PFSK-1 (cell line): ENCODE data around the gene TPCN1.
A peak's percentile ranks its signal among the peaks of the same experiment; 100 is the strongest.

Source experiments
- FOXP2 ChIP-seq: optimal IDR thresholded peaks from 2 replicates; pipeline ENCODE3; 2011; ENCODE audit warnings: borderline replicate concordance, control low read depth, inconsistent platforms; ENCODE audit not compliant: insufficient read depth; ENCODE audit errors: extremely low read length, extremely low read depth
- POLR2AphosphoS5 ChIP-seq: IDR thresholded peaks from 2 replicates; pipeline ENCODE4 v1.6.1; 2012; ENCODE audit warnings: low read depth, mild to moderate bottlenecking, control low read depth, low read length, moderate library complexity
- REST ChIP-seq, 2 experiments: IDR thresholded peaks; 2 replicates each; pipeline versions ENCODE4 v1.6.1 to v1.8.0; 2011 to 2012; ENCODE audit warnings: low read depth in 2 of 2, low read length in 2 of 2, control low read depth in 1 of 2, inconsistent platforms in 1 of 2, mild to moderate bottlenecking in 1 of 2, moderate library complexity in 1 of 2; ENCODE audit not compliant: insufficient read depth in 1 of 2
- SIN3A ChIP-seq: IDR thresholded peaks from 2 replicates; pipeline ENCODE4 v1.6.1; 2012; ENCODE audit warnings: mild to moderate bottlenecking, low read length, moderate library complexity, borderline replicate concordance; ENCODE audit not compliant: insufficient read depth
- TAF1 ChIP-seq: IDR thresholded peaks from 2 replicates; pipeline ENCODE4 v1.6.1; 2012; ENCODE audit warnings: low read length, control low read depth, borderline replicate concordance; ENCODE audit not compliant: insufficient read depth

Gene TPCN1

GRCh38 chr12:113298472-113298817 lies 77.2 kb downstream of the TPCN1 start:
- TF ChIP-seq SIN3A, result no peak
- TF ChIP-seq FOXP2, result no peak
- no peak for TF ChIP-seq TAF1
- no peak for TF ChIP-seq POLR2AphosphoS5

DNA sequence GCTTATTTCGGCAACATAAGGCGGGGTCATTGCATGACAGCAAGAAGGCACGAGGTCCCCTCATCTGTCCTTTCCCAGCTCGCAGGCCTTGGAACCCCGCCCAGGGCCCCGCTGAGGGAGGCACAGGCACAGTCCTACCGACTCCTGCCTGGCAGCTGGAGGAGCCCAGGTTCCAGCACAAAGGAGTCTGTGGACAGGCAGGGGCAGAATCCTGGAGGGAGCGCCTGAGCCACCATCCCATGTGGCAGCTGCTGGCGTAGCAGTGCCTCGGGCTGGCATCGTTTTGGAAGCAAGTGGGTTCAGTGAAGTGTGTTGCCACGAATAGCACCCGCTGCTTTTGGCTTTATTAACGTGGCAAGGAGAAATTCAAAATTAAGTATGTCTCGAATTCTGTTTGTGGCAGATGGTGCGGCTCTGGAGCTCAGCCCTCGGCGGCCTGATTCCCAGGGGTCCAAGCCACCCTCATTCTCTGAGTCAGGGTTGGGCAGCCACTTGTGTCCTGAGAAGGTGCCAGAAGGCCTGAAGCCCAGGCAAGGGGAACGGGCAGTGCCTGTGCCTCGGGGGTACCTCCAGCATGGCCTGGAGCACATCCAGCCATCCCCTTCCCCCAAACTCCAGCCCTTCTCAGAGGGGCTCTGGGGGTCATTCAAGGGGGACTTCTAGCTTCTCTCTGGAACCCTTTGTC lies 77.7 kb downstream of the TPCN1 start:
- TF ChIP-seq REST (IDR thresholded peaks at IDR 0.05; ENCODE audit: insufficient read depth in 1 of 2, low read depth in 2 of 2, low read length in 2 of 2), result no peak
- TF ChIP-seq FOXP2, result no peak
- no peak for TF ChIP-seq SIN3A
- TF ChIP-seq TAF1, result no peak
- TF ChIP-seq POLR2AphosphoS5, result no peak

DNA sequence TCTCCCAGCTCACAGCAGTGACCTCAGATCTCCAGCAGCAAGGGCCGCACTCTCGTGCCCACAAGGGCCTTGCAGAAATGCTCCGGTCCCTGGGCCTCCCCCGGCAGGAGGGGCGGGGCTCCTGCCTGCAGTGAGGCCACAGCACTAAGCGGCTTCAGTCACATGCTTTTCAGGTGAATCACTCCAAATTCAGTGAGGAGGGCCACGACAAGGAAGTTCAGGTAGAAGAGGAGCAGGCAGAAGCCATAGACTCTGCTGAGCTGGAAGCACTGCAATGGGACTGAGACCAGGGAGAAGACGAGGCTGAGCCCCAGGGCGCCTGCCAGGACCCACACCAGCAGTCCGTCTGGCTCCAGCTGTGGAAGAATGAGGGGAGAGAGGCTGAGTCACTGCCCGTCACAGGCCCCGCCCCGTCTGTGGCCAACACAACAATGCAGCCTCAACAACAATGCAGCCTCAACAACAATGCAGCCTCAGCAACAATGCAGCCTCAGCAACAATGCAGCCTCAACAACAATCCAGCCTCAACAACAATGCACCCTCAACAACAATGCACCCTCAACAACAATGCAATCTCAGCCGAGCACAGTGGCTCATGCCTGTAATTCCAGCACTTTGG lies 78.5 kb downstream of the TPCN1 start:
- TF ChIP-seq FOXP2 (peak; percentile 66), REST (IDR thresholded peaks at IDR 0.05; ENCODE audit: insufficient read depth in 1 of 2, low read depth in 2 of 2, low read length in 2 of 2) (no peak)

DNA sequence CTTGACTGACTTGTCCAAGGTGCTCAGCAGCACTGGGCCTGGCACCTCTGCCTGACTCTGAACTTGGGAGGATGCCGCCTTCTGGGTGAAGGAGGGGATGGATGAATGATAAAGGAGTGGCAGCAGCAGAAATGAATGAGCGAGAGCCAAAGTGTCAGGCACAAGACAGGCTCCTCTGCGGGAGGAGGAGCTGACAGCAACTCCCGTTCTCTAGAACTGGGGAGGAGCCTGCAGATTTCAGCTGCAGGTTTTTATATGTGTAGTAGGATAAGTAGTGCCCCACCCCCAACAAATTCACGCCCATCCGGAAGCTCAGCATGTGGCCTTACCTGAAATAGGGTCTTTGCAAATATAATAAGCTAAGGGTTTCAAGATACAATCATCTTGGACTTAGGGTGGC lies 80.5 kb downstream of the TPCN1 start:
- no peak for TF ChIP-seq REST (IDR thresholded peaks at IDR 0.05; ENCODE audit: insufficient read depth in 1 of 2, low read depth in 2 of 2, low read length in 2 of 2)
- TF ChIP-seq SIN3A, result no peak
- no peak for TF ChIP-seq FOXP2
- TF ChIP-seq TAF1, result no peak
- TF ChIP-seq POLR2AphosphoS5, result no peak

DNA sequence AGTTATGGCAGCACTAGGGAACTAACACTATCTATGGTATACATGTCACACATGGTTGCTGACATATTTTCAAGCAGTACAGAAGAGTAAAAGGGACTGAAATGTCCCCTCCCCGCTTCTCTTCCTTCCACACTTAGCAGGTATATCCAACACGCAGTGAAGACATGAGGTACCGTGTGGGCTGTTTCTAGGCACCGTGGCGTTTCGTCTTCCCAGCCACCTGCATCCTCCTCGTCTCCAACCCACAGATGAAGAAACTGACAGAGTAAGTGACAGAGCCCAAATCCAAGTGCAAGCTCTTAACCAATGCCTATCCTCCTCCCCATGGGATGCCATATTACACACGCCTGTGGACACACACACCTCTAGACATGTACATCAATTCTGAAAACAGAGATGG lies 81.2 kb downstream of the TPCN1 start:
- TF ChIP-seq TAF1, result no peak
- TF ChIP-seq FOXP2, result no peak
- no peak for TF ChIP-seq REST (IDR thresholded peaks at IDR 0.05; ENCODE audit: insufficient read depth in 1 of 2, low read depth in 2 of 2, low read length in 2 of 2)
- no peak for TF ChIP-seq POLR2AphosphoS5
